AML-193 (cell line): ENCODE measurements around the gene MSI2.

ENCODE experiments used
- DNase-seq, 2 experiments: peaks; one replicate each; lab custom pipeline; 2025; lab: John Stamatoyannopoulos, UW

Gene MSI2

GRCh38 chr17:57502811-57503241, 246.5 kb downstream of the MSI2 start:
- no peak for DNase-seq

GRCh38 chr17:57504208-57504607, 247.9 kb downstream of the MSI2 start:
- DNase-seq: no peak

DNA sequence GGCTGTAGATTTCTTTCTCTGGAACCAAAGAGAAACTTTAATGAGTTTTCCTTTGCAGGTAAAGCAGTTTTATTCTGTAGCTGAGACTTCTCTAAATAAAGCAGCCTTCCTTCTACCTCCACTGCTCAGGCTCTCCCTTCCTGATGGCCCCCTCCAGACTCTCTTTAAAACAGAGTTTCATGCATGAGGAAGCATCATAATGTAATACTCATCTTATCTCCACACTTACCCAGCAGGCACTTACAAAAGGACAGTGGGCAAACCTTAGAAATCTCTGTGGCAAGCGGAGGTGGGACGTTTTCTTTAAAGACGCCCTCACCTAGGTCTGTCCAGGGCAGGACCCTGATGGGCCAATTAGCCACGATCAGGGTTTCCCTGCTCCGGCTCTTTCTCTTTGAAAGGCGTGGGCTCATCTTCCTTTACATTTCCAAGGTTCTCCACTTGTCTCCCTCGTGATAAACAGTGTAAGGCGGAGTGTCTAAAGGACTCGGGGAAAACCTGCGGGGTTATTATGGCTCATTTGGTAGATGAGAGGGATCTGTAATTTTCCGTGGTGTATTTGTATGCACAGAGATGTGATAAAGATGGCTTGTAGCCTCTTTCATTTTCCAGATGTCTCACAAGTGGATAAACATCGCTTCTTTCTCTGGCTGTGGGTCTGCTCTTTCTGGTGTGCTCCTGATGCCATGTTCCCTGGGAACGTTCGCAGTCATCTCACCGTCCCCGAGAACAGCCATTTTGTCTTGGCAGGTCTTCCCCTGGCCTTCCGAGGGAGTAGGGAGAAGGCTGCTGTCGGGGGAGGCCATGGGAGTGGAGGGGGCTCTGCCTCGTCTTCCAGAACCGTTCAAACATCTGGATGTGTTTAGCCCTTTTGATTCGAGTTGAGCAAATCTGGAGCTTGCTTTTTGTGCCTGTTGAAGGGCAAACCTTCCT, 249.8 kb downstream of the MSI2 start:
- no peak for DNase-seq

DNA sequence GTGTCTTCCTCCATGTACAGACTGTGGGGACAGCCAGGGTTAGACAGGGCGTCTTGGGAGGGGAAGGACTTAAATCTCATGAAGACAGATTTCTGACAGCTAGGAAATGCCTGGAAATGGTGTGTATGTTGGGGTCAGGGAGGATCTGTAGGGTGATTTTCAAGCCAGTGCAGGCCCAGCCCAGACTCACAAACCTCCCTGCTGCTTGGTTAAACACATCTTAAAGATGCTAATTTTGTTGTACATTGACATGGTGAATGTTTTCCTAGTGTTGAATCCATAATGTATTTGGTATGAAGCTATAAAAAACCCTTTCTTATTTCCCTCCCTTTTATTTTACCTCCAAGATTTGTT, 250.4 kb downstream of the MSI2 start:
- DNase-seq: no peak

- DNase-seq: no peak
Measured at GRCh38 chr17:57507828-57508227, 251.5 kb downstream of the MSI2 start.

GRCh38 chr17:57508671-57509070, 252.3 kb downstream of the MSI2 start:
- no peak for DNase-seq

GRCh38 chr17:57511475-57512123, 255.3 kb downstream of the MSI2 start:
- no peak for DNase-seq

- no peak for DNase-seq
Measured at GRCh38 chr17:57512258-57512657, 255.9 kb downstream of the MSI2 start.

DNA sequence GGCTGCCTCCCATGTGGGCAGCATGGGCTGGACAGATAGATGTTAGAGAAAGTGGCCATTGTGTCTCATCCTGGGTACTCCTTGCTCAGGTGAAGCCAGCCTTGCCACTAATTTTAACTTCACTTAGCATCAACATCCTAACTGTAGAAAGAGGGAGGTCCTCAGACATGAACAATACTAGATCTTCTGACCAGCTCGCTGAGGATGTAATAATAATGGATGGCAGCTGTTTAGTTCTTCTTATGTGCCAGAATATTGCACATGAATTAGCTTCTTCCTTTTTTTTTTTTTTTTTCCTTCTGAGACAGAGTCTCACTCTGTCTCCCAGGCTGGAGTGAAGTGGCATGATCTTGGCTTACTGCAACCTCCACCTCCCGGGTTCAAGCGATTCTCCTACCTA, 256.4 kb downstream of the MSI2 start:
- no peak for DNase-seq

GRCh38 chr17:57513569-57513968, 257.2 kb downstream of the MSI2 start:
- DNase-seq: no peak

DNA sequence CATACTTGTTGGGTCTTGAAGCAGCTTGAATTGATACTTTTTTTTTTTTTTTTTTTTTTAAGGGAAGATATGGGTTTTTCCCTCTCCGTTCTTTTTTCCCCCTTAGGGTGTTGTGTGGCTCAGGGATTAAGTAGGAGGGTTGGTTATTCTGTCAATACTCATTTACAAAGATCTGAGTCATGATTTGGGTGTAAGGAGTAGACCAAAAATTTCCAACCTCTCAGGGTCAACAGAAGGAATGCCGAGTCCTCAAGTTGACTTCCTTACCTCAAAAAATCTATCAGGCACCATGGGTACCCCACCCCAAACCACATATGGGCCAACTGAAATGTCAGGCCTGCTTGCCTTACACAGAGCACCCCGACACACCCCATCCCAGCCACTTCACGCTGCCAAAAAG, 258.3 kb downstream of the MSI2 start:
- no peak for DNase-seq

DNA sequence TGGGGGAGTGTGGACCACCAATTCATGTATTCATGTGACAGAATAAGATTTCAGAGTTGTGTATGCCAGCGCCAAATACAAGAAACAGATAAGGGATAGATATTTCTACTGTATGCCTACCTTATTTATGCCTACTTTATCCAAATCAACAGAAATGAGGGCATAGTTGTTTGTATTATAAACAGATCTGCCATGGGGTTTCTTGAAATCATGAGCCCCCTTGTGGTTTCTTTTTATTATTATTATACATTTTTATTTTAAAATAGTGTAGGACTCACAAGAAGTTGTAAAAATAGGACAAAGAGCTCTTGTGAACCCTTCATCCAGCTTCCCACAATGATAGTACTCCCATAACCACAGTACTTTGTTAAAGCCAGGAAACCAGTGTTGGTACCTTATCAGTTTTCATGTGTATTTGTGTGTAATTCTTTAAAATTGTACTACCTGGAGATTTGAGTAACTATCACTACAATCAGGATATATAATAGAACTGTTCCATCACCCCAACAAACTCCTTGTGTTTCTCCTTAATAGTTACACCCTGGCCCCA, 259.4 kb downstream of the MSI2 start:
- peak in 1 of 2 experiments; percentile 16 for DNase-seq

GRCh38 chr17:57516290-57517230, 260.2 kb downstream of the MSI2 start:
- no peak for DNase-seq

- no peak for DNase-seq
Measured at GRCh38 chr17:57517273-57517631, 260.9 kb downstream of the MSI2 start.

DNA sequence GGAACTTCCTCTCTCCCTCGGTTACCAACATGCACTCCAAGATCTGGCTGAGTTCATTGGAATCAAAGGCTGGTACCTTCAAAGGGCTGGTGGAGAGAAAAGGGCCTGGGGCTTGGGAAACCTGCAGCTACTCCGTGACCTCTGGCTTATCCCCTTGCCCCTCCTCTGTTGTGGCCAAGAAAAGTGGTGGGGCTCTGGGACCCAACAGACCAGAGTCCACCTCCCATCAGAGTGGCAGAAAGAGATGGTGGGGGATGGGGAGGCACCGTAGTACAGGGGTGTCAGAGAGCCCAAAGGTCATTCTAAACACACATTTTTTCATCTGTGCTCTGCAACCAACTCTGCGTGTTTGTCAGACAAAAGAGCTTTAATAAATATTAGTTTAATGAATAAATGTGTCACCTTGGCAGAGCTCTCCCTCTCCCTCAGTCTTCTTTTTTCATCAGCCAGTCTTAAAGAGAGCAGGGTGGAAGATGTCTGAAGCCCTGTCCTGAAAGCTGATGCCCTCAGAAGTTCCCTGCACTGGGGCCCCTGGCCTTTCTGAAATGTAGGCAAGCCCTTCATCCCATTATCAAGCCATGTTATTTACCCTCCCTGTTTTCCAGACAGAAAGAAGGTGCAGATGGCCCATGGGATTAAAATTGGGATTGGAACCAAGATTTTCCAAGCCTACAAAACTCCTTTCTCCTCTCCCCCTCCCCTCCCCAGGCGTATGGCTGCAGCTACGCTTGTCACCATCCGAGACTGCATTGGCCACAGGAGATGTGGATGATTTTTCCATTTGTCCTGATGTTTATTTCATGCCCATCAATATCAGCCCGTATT, 261.5 kb downstream of the MSI2 start:
- DNase-seq: no peak

GRCh38 chr17:57518587-57519581, 262.6 kb downstream of the MSI2 start:
- no peak for DNase-seq

GRCh38 chr17:57519800-57520199, 263.5 kb downstream of the MSI2 start:
- DNase-seq: no peak

- DNase-seq: no peak
Measured at GRCh38 chr17:57521606-57522005, 265.3 kb downstream of the MSI2 start.

GRCh38 chr17:57522042-57523005, 266.0 kb downstream of the MSI2 start:
- no peak for DNase-seq
